NCI-H82 treated with DMSO at 0.1 percent for 48 hours (cell line): ENCODE measurements around the gene ESYT3.
"Not testable (repeated sequence)": the region's sequence is repeated elsewhere in the genome, so short reads cannot be mapped to it uniquely, and the experiment has no call there.

ENCODE experiments used
- DNase-seq: peaks from one replicate; lab custom pipeline; 2025; ENCODE audit not compliant: unreplicated experiment; lab: John Stamatoyannopoulos, UW

The ESYT3 gene

GRCh38 chr3:138407236-138407907 is 27.0 kb upstream of the ESYT3 start:
- no peak for DNase-seq

- no peak for DNase-seq
Observed at GRCh38 chr3:138408751-138409570, 25.5 kb upstream of the ESYT3 start.

GRCh38 chr3:138412821-138413551 is 21.4 kb upstream of the ESYT3 start:
- no peak for DNase-seq

GRCh38 chr3:138416236-138416635 is 18.2 kb upstream of the ESYT3 start:
- not testable (repeated sequence) for DNase-seq

GRCh38 chr3:138417559-138417982 is 16.8 kb upstream of the ESYT3 start:
- peak; percentile 57 for DNase-seq

GRCh38 chr3:138418601-138419206 is 15.7 kb upstream of the ESYT3 start:
- DNase-seq: no peak

GRCh38 chr3:138423316-138423715 is 11.1 kb upstream of the ESYT3 start:
- no peak for DNase-seq

GRCh38 chr3:138424323-138424722 is 10.1 kb upstream of the ESYT3 start:
- no peak for DNase-seq

- no peak for DNase-seq
Observed at GRCh38 chr3:138426211-138426610, 8.2 kb upstream of the ESYT3 start.

GRCh38 chr3:138426754-138427153 is 7.7 kb upstream of the ESYT3 start:
- not testable (repeated sequence) for DNase-seq

- DNase-seq: no peak
Observed at GRCh38 chr3:138429665-138430064, 4.8 kb upstream of the ESYT3 start.

GRCh38 chr3:138432576-138433240 is 1.7 kb upstream of the ESYT3 start:
- DNase-seq: no peak

GRCh38 chr3:138433892-138434275 is 532 bp upstream of the ESYT3 start:
- no peak for DNase-seq

GRCh38 chr3:138434875-138435772 is 708 bp downstream of the ESYT3 start:
- no peak for DNase-seq

- DNase-seq: no peak
Observed at GRCh38 chr3:138435840-138436239, 1.4 kb downstream of the ESYT3 start.

GRCh38 chr3:138437281-138437680 is 2.9 kb downstream of the ESYT3 start:
- no peak for DNase-seq

GRCh38 chr3:138438896-138439295 is 4.5 kb downstream of the ESYT3 start:
- no peak for DNase-seq

GRCh38 chr3:138439646-138440045 is 5.2 kb downstream of the ESYT3 start:
- no peak for DNase-seq

GRCh38 chr3:138440121-138440521 is 5.7 kb downstream of the ESYT3 start:
- DNase-seq: no peak

- DNase-seq: no peak
Observed at GRCh38 chr3:138440596-138440995, 6.2 kb downstream of the ESYT3 start.
